Activated CD4-positive, alpha-beta T cell treated with anti-CD3 and anti-CD28 coated beads, Interleukin-2, amount 10 ng/mL, durations not matched to agents 24 days and 14 days (primary cell): ENCODE data around the gene MIA2. TPM values are rescaled to one million over a fixed set of nuclear protein-coding genes. Genes with fewer than 3 reads are reported as not detected.
"Not testable (repeated sequence)": the region's sequence is repeated elsewhere in the genome, so short reads cannot be mapped to it uniquely, and the experiment has no call there.

ENCODE experiments used
- DNase-seq: peaks from one replicate; pipeline ENCODE4 v3.0.0; 2022
- H3K27ac Mint-ChIP-seq: one replicate; pipeline ENCODE4 v1.8.0; 2022; ENCODE audit warnings: mild to moderate bottlenecking, mixed read lengths
- H3K27me3 Mint-ChIP-seq: one replicate; pipeline ENCODE4 v1.8.0; 2022; ENCODE audit warnings: mixed read lengths
- H3K36me3 Mint-ChIP-seq: one replicate; pipeline ENCODE4 v1.8.0; 2022; ENCODE audit warnings: low read depth, mild to moderate bottlenecking, mixed read lengths
- H3K4me1 Mint-ChIP-seq: one replicate; pipeline ENCODE4 v1.8.0; 2021; ENCODE audit warnings: mixed read lengths
- H3K4me3 Mint-ChIP-seq: one replicate; pipeline ENCODE4 v1.8.0; 2022; ENCODE audit warnings: mild to moderate bottlenecking, moderate library complexity, mixed read lengths
- H3K9me3 Mint-ChIP-seq: one replicate; pipeline ENCODE4 v1.8.0; 2021; ENCODE audit warnings: mixed read lengths
- intact Hi-C: fragments of 100-400 bp; cut with micrococcal nuclease; formaldehyde crosslinking; loops from one replicate; pipeline ENCODE4 v1.15.1; 2023
- total RNA-seq: library from RNA; stranded (reverse); gene quantifications from 2 replicates; pipeline ENCODE4 v1.2.3, GENCODE V29; 2022

Gene MIA2
- total RNA-seq, 1 donor from 2014 or later: 21.8 TPM

DNA sequence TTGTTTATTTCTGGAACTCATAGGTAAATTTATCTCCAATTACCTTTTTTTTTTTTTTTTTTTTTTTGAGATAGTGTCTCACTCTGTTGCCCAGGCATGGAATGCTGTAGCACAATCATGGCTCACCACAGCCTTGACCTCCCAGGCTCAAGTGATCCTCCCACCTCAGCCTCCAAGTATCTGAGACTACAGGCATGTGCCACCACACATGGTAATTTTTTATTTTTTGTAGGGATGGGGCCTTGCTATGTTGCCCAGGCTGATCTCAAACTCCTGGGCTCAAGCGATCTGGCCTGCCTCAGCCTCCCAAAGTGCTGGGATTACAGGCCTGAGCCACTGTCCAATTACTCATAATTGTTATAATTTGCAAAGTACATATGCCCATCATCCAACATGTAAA, 13.2 kb upstream of the MIA2 start:
- H3K27ac Mint-ChIP-seq, intact Hi-C loops, H3K36me3 Mint-ChIP-seq, H3K4me3 Mint-ChIP-seq, H3K9me3 Mint-ChIP-seq, H3K27me3 Mint-ChIP-seq, DNase-seq, H3K4me1 Mint-ChIP-seq: not testable (repeated sequence)

DNA sequence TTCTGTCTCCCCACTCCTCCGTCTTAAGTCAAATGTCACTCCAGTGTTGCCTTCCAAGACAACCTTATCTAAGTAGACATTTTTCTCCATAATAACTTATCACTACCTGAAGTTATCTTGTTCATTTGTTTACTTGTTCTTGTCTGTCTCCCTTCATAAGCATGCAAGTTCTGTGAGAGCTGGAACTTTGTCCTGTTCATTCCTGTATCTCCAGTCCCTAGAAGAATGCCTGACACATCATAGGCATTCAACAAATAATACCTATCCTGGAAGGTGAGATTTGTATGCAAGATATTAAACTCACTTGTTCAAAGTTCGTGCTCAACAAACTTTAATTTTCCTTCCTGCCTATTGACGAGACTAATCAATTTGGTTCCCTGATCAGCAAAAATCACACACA, 5.7 kb upstream of the MIA2 start:
- peak overlapping the region; percentile 90 for H3K27ac Mint-ChIP-seq
- intact Hi-C loops: loop anchor here (2.0 kb wide), 1 partner anchor 121 kb away; no protein-coding TSS in a partner anchor
- no peaks in the 10 kb centered on the region for H3K36me3 Mint-ChIP-seq
- no peaks in the 10 kb centered on the region for H3K9me3 Mint-ChIP-seq
- no peak overlapping the region for H3K4me3 Mint-ChIP-seq
- H3K27me3 Mint-ChIP-seq: no peaks in the 10 kb centered on the region
- no peak for DNase-seq
- peaks cover 33% of the 10 kb centered on the region for H3K4me1 Mint-ChIP-seq

DNA sequence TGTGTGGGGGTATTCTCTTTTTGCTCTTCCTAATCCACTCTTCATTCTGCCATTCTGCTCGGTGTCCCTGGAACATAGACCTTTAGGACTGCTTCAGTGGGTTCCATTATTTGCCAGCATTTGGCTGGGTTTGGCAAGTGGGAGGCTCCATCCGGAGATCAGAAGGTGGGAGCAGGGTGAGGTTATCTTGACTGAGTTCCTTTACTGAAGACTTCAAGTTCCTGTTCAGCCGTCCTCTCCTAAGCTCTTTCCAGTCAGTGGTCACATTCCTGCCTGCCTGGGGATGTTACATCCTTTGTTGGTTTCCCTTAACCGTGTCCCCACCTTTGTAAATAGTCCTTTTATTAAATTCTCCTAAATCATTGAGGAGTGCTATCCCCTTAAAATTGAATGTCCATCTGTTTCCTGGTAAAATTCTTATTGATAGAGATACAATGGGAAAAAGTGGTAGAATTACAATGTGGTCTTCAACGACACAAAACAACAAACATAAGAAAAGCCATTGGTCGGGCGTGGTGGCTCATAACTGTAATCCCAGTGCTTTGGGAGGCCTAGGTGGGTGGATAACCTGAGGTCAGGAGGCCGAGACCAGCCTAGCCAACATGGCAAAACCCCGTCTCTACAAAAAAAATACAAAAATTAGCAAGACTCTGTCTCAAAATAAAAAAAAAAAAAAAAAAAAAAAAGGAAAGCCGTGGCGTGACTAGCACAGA, 5.0 kb upstream of the MIA2 start:
- Mint-ChIP-seq H3K4me1 (peaks cover 35% of the 10 kb centered on the region), H3K9me3 (no peaks in the 10 kb centered on the region), H3K36me3 (no peaks in the 10 kb centered on the region), H3K4me3 (peak overlapping the region; percentile 54), H3K27me3 (no peaks in the 10 kb centered on the region), H3K27ac (peak overlapping the region; percentile 90)
- peak; percentile 60 for DNase-seq
- intact Hi-C loops: loop anchor here (1.0 to 2.0 kb wide), 6 partner anchors 40 to 204 kb away; partner anchors contain the start of genes FBXO33 and PNN

- Mint-ChIP-seq H3K27me3 (no peaks in the 10 kb centered on the region), H3K4me1 (peaks cover 38% of the 10 kb centered on the region), H3K27ac (peak overlapping the region; percentile 90), H3K36me3 (no peaks in the 10 kb centered on the region), H3K4me3 (peak overlapping the region; percentile 54), H3K9me3 (no peaks in the 10 kb centered on the region)
- DNase-seq: peak; percentile 91
- intact Hi-C loops: loop anchor here (1.0 to 2.0 kb wide), 6 partner anchors 39 to 203 kb away; partner anchors contain the start of genes FBXO33 and PNN
Observed at GRCh38 chr14:39229222-39229543, 4.5 kb upstream of the MIA2 start.

DNA sequence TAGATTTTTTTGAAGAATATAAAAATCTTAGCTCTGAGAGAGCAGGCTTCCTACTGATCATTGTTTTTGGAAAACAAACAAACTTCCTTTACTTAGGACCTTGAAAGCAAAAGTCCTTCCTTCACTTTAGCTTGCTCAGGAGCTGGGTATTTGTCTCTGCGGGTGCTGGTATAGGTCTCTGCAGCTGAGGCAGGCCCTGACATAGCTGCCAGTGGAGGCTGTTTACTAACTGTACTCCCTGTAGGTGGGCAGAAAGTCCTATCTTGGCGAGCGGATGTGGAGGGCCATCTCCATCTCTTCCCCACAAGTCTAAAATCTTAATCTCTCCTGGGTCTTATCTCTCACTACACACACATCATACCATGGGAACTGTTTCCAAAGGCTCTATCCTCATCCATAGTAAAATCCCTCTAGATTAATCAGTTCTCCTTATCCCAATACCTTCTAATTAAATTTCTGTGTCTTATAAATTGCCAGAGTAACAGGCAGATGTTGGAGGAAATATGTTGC, 4.1 kb upstream of the MIA2 start:
- H3K27ac Mint-ChIP-seq: peak overlapping the region; percentile 90
- H3K27me3 Mint-ChIP-seq: no peaks in the 10 kb centered on the region
- no peaks in the 10 kb centered on the region for H3K9me3 Mint-ChIP-seq
- H3K4me1 Mint-ChIP-seq: peaks cover 38% of the 10 kb centered on the region
- H3K36me3 Mint-ChIP-seq: no peaks in the 10 kb centered on the region
- peak; percentile 70 for DNase-seq
- peak overlapping the region; percentile 1 for H3K4me3 Mint-ChIP-seq
- intact Hi-C loops: loop anchor here (1.0 to 2.0 kb wide), 6 partner anchors 39 to 203 kb away; partner anchors contain the start of genes FBXO33 and PNN

- peak overlapping the region; percentile 89 for H3K27ac Mint-ChIP-seq
- peak overlapping the region; percentile 48 for H3K4me3 Mint-ChIP-seq
- no peaks in the 10 kb centered on the region for H3K9me3 Mint-ChIP-seq
- intact Hi-C loops: no loop called here
- no peaks in the 10 kb centered on the region for H3K27me3 Mint-ChIP-seq
- peak; percentile 59 for DNase-seq
- no peaks in the 10 kb centered on the region for H3K36me3 Mint-ChIP-seq
- peaks cover 36% of the 10 kb centered on the region for H3K4me1 Mint-ChIP-seq
Observed at GRCh38 chr14:39230416-39231035, 3.2 kb upstream of the MIA2 start.

DNA sequence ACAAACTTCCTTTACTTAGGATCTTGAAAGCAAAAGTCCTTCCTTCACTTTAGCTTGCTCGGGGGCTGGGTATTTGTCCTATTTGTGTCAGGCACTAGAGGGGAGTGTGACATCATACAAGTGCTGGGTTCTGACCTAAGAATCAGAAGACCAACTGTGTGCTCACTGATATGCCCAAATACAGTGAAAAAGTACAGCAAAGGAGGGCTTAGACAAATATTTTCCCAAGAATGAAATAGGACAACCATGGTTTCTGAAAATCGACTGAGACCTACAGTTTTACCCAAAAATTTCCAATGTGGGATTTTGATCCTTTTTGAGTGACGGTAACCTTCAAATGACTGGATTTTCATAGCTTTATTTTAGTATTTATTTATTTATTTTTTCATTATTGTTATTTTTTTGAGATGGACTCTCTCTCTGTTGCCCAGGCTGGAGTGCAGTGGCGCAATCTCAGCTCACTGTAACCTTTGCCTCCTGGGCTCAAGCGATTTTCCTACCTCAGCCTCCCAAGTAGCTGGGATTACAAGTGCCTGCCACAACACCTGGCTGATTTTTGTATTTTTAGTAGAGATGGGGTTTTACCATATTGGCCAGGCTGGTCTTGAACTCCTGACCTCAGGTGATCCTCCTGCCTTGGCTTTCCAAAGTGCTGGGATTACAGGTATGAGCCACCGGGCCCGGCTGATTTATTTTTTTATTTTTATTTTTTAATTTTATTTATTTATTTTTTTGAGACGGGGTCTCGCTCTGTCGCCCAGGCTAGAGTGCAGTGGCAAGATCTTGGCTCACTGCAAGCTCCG, 1.8 kb upstream of the MIA2 start:
- peaks cover 39% of the 10 kb centered on the region for H3K4me1 Mint-ChIP-seq

GRCh38 chr14:39232554-39233415, 930 bp upstream of the MIA2 start:
- no peaks in the 10 kb centered on the region for H3K9me3 Mint-ChIP-seq
- peak overlapping the region; percentile 40 for H3K27ac Mint-ChIP-seq
- H3K4me1 Mint-ChIP-seq: peaks cover 39% of the 10 kb centered on the region
- peak; percentile 68 for DNase-seq
- H3K36me3 Mint-ChIP-seq: no peaks in the 10 kb centered on the region
- intact Hi-C loops: no loop called here
- H3K27me3 Mint-ChIP-seq: no peaks in the 10 kb centered on the region
- no peak overlapping the region for H3K4me3 Mint-ChIP-seq

More for the DNA sequence above, 1.8 kb upstream of the MIA2 start:
- H3K4me3 Mint-ChIP-seq, intact Hi-C loops, H3K36me3 Mint-ChIP-seq, H3K9me3 Mint-ChIP-seq, H3K27me3 Mint-ChIP-seq: not testable (repeated sequence)
- peak overlapping the region; percentile 70 for H3K27ac Mint-ChIP-seq
- peak; percentile 84 for DNase-seq

GRCh38 chr14:39234986-39235385, 1.3 kb downstream of the MIA2 start:
- peaks cover 22% of the 10 kb centered on the region for H3K4me1 Mint-ChIP-seq
- DNase-seq, H3K27ac Mint-ChIP-seq, H3K36me3 Mint-ChIP-seq, H3K27me3 Mint-ChIP-seq, intact Hi-C loops, H3K4me3 Mint-ChIP-seq, H3K9me3 Mint-ChIP-seq: not testable (repeated sequence)

DNA sequence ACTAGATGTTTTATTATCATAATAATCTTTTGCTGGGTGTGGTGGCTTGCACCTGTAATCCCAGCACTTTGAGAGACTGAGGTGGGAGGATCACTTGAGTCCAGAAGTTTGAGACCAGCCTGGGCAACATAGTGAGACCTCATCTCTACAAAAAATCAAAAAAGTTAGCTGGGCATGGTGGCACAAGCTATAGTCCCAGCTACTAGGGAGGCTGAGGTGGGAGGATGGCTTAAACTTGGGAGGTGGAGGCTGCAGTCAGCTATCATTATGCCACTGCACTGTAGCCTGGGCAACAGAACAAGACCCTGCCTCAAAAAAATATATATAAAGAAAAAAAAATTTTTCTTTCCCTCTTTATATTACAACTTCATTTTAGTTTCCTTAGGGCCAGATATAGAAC, 1.8 kb downstream of the MIA2 start:
- H3K27ac Mint-ChIP-seq, H3K27me3 Mint-ChIP-seq, H3K36me3 Mint-ChIP-seq, DNase-seq, H3K9me3 Mint-ChIP-seq, H3K4me3 Mint-ChIP-seq, intact Hi-C loops: not testable (repeated sequence)
- H3K4me1 Mint-ChIP-seq: peaks cover 20% of the 10 kb centered on the region

GRCh38 chr14:39240769-39241168, 7.1 kb downstream of the MIA2 start:
- DNase-seq: peak; percentile 7
- Mint-ChIP-seq H3K9me3 (peaks cover 9% of the 10 kb centered on the region), H3K4me1 (peaks cover 3% of the 10 kb centered on the region), H3K27me3 (no peaks in the 10 kb centered on the region), H3K36me3 (no peaks in the 10 kb centered on the region), H3K27ac (no peak overlapping the region), H3K4me3 (no peak overlapping the region)
- intact Hi-C loops: no loop called here

- Mint-ChIP-seq H3K4me1 (no peaks in the 10 kb centered on the region), H3K27ac (no peak overlapping the region), H3K4me3 (no peak overlapping the region), H3K9me3 (peaks cover 9% of the 10 kb centered on the region), H3K36me3 (no peaks in the 10 kb centered on the region), H3K27me3 (no peaks in the 10 kb centered on the region)
- peak; percentile 40 for DNase-seq
- intact Hi-C loops: no loop called here
Observed at GRCh38 chr14:39241637-39242036, 7.9 kb downstream of the MIA2 start.

DNA sequence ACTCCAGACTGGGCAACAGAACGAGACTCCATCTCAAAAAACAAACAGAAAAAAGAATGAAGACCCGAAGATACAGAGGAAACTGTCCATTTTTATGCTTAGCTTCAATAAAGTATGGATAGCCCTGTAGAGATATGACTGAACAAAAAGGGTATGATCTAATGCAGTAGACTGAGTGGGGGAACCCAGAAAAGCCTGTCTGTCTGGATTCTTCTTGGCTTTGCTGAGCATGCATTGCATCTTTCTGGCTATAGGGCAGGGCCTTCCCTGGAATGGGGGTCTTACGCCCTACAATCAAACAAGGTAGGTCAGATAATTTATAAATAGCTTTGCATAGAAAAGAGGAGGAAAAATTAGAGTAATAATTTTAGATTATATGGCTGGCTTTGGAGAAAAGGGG, 10.1 kb downstream of the MIA2 start:
- H3K27me3 Mint-ChIP-seq: peaks cover 8% of the 10 kb centered on the region
- intact Hi-C loops: no loop called here
- no peaks in the 10 kb centered on the region for H3K4me1 Mint-ChIP-seq
- no peaks in the 10 kb centered on the region for H3K36me3 Mint-ChIP-seq
- H3K4me3 Mint-ChIP-seq: no peak overlapping the region
- no peak overlapping the region for H3K27ac Mint-ChIP-seq
- H3K9me3 Mint-ChIP-seq: peaks cover 9% of the 10 kb centered on the region
- peak; percentile 16 for DNase-seq
